Liver (tissue), 3 donors: ENCODE measurements around the gene HADHB.

Experiments used
- ATF3 ChIP-seq: IDR thresholded peaks from 2 replicates; pipeline ENCODE4 v1.6.1; 2016; ENCODE audit warnings: antibody characterized with exemption
- CTCF ChIP-seq: fragments of 150-350 bp; IDR thresholded peaks from 2 replicates; pipeline ENCODE4 v1.5.1; 2017; ENCODE audit warnings: improper control_type of control experiment, low read depth, low read length; ENCODE audit not compliant: missing input control
- HNF4G ChIP-seq: IDR thresholded peaks from 2 replicates; pipeline ENCODE4 v1.6.1; 2016; ENCODE audit warnings: antibody characterized with exemption
- JUND ChIP-seq, 2 donors: IDR thresholded peaks; 2 replicates each; pipeline ENCODE4 v1.6.1; 2016; ENCODE audit warnings: antibody characterized with exemption in 2 of 2
- MAX ChIP-seq: IDR thresholded peaks from 2 replicates; pipeline ENCODE4 v1.6.1; 2016; ENCODE audit warnings: antibody characterized with exemption
- RAD21 ChIP-seq, 2 donors: IDR thresholded peaks; 2 replicates each; pipeline ENCODE4 v1.6.1; 2016; ENCODE audit warnings: antibody characterized with exemption in 2 of 2, mild to moderate bottlenecking in 2 of 2
- REST ChIP-seq: IDR thresholded peaks from 2 replicates; pipeline ENCODE4 v1.6.1; 2016; ENCODE audit warnings: antibody characterized with exemption, mild to moderate bottlenecking
- RXRA ChIP-seq, 2 donors: IDR thresholded peaks; 2 replicates each; pipeline ENCODE4 v1.6.1; 2017 to 2018; ENCODE audit warnings: antibody characterized with exemption in 2 of 2, mild to moderate bottlenecking in 1 of 2
- YY1 ChIP-seq: IDR thresholded peaks from 2 replicates; pipeline ENCODE4 v1.6.1; 2016; ENCODE audit warnings: antibody characterized with exemption, mild to moderate bottlenecking
- ZBTB33 ChIP-seq: IDR thresholded peaks from 2 replicates; pipeline ENCODE4 v1.6.1; 2016; ENCODE audit warnings: antibody characterized with exemption
- donor health status: healthy.
- donor health status: healthy.

- TF ChIP-seq CTCF (no peak), HNF4G (no peak), YY1 (no peak), RAD21 (IDR thresholded peaks at IDR 0.05) (no peak), ATF3 (no peak), RXRA (IDR thresholded peaks at IDR 0.05) (no peak), JUND (IDR thresholded peaks at IDR 0.05) (no peak), REST (no peak), MAX (no peak), ZBTB33 (no peak)
Measured at GRCh38 chr2:26292646-26293045, 47.9 kb downstream of the HADHB start.
